ENCODE measurements around the gene RFX1.

The RFX1 gene

GRCh38 chr19:13995878-13996765 lies 10.0 kb downstream of the RFX1 start:
- DNase-seq, result no peak

DNA sequence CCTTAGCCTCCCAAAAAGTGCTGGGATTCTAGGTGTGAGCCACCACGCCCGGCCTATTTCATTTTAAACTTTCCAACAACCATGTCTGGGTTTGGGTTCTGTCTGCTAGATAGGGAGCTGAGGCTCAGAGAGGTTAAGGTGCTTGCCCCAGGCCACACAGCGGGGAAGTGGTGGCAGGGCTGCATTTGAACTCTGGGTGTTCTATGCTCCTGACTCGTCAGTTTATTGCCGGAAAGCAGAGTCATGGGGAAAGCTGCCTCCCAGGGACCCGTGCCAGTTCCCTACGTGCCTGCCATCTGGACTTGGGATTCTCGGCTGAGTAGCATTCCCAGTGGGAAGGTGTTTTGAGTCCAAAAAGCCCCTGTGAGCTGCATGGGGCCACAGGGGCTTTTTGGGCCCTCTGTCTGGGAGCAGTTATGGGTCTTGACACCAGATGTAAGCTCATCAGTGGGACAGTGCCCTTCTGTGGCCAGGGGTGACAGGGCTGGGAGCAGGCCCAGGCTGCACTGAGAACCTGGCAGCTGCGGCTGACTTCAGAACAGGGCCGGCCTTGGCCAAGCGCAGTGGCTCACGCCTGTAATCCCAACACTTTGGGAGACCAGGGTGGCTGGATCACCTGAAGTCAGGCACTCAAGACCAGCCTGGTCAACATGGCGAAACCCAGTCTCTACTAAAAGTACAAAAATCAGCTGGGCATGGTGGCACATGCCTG lies 10.9 kb downstream of the RFX1 start:
- no peak for DNase-seq

GRCh38 chr19:13993590-13994300 lies 12.4 kb downstream of the RFX1 start:
- DNase-seq, result no peak

DNA sequence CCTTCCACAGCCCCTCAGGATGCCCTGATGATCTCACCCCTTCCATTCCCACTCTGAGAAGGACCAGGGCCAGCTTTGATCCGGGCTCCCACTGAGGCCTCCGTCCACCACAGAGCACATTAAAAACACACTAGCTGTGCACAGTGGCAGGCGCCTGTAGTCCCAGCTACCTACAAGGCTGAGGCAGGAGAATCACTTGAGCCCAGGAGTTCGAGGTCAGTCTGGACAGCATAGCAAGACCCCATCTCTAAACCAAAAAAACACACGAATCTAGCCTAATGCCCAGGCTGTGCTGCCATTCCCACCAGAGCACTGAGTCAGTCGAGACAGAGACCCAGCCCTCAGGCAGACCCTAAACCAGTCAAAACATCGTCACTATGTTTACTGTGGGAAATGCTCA lies 14.1 kb downstream of the RFX1 start:
- no peak for DNase-seq

DNA sequence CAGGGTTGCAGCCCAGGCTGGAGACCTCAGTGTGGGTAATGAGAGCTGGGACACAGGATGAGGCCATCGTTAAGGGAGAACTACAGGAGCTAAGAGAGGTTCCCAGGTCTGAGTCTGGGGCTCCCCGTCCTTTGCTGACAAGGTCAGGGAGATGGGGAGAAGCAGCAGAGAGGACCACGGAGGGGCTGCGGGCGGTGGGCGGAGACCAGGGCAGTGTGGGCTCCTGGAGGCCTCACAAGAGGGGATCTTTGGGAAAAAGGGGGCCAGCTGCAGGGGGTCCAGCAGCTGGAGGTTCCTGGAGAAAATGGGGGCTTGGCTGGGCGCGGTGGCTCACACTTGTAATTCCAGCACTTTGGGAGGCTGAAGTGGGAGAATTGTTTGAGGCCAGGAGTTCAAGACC lies 16.0 kb downstream of the RFX1 start:
- DNase-seq, result no peak

- no peak for DNase-seq
Observed at GRCh38 chr19:13989487-13989886, 16.6 kb downstream of the RFX1 start.

- DNase-seq, result no peak
Observed at GRCh38 chr19:13987101-13987890, 18.8 kb downstream of the RFX1 start.

GRCh38 chr19:13986348-13986904 lies 19.7 kb downstream of the RFX1 start:
- peak; percentile 99 for DNase-seq

DNA sequence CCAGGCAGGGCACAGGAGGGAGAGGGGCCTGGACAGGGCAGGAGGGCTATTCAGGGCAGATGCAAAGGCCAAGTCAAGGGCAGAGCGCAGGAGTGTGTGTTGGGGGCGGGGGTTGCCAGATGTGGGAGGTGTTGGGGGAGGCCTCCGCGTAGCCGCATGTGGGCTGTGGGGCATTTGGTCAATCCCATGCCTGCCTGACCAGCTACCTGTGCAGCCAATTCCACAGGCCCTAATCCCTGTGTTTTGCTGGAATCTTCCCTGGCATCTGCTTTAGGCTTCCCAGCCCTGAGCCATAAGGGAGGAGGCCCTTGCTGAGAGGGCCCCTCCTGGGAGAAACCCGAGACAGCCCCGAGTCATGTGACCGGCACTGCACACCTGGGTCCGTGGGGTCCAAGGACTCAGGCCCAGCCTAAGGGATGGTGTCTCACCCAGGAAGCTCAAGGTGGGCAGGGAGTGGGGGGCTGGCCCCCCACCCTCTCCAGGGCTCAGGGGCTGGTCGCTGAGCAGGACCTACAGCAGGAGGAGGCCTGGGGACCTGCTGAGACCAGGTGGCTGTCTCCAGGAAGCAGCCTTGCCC lies 20.3 kb downstream of the RFX1 start:
- no peak for DNase-seq

DNA sequence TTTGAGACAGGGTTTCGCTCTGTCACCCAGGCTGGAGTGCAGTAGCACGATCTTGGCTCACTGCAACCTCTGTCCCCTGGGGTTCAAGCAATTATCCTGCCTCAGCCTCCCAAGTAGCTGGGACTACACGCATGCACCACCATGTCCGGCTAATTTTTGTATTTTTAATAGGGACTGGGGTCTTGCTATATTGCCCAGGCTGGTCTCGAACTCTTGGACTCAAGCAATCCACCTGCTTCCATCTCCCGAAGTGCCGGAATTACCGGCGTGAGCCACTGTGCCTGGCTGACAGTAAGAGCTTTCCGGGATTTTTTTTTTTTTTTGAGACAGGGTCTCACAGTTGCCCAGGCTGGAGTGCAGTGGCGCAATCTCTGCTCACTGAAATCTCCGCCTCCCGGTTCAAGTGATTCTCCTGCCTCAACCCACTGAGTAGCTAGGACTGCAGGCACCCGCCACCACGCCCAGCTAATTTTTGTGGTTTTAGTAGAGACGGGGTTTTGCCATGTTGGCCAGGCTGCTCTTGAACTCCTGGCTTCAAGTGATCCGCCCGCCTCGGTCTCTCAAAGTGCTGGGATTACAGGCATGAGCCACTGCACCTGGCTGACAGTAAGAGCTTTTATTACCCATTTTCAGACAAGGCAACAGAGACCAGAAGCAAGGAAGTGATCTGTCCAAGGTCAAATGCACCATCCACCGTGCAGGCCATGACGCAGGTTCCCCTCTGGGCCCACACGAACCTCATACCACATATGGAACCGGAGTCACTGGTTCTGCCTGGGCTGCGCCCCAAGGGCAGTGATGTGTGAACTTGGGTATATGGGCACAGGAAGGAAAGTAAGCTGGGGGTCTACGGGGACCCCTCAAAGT lies 21.0 kb downstream of the RFX1 start:
- DNase-seq, result no peak

DNA sequence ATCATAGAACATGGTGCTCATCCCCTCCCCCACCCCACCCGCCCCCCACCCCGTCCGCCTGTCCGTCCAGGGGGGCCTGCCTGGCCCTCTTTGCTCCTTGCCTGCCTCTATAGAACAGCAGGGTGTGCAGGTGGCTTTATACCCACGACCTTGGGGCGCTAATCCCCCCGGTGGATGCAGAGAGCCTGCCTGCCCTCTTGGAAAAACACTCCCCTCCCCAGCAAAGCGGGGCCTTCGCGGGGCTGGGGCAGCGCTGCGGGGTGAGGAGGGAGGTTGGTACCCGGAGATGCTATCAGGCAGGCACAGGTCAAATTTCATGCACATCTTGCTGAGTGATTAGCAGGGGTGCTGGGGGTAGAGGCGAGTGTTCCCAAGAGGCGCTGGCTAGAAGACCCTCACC lies 21.9 kb downstream of the RFX1 start:
- no peak for DNase-seq

GRCh38 chr19:13983213-13983889 lies 22.8 kb downstream of the RFX1 start:
- DNase-seq, result no peak

- no peak for DNase-seq
Observed at GRCh38 chr19:13982773-13983172, 23.3 kb downstream of the RFX1 start.

DNA sequence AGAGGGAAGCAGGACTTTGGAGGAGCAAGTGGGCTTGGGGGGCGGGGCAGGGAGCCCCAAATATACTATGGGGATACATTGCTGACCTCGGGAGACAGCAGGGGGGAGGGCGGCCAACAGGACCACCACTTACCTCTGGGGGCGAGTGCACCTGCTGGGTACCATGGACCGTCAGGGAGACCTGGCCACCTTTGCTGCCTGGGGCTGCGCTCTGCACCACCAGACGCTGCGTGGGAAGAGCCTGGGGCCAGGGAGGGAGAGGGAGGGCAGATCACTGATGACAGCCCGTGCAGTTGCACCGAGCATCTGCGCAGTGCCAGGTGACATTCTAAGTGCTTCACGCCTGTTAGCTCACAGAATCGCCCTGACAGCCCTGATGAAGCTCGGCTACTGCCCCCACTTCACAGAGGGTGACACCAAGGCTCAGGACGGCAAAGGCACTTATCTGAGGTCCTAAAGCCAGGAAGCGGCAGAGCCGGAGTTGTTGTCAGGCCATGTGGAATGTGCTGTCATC lies 24.1 kb downstream of the RFX1 start:
- DNase-seq, result no peak

- DNase-seq, result no peak
Observed at GRCh38 chr19:13981467-13981866, 24.7 kb downstream of the RFX1 start.

- DNase-seq, result no peak
Observed at GRCh38 chr19:13981021-13981420, 25.1 kb downstream of the RFX1 start.

DNA sequence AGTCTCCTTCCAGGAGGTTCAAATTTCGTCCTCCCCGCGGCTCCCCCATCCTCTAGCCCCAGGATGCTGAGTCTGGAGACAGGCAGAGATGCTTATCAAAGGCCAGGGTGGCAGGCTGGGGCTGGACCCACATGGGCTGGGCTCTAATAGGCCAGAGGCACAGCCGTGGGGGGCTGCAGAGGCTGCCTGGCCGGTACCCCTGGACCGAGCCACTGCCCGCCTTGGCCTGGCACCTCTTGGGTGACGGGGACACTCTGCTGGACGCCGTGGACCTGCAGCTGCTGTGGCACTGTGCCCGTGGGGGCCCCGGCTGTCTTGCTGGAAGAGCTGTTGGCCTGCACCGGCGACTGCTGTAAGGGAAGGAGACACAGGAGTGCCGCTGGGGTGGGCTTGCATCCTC lies 25.8 kb downstream of the RFX1 start:
- DNase-seq, result no peak

GRCh38 chr19:13979686-13980085 lies 26.4 kb downstream of the RFX1 start:
- DNase-seq, result no peak

- no peak for DNase-seq
Observed at GRCh38 chr19:13979244-13979615, 26.9 kb downstream of the RFX1 start.
